Measurements from ENCODE around the gene MAP4K2. TPM values are rescaled to one million over a fixed set of nuclear protein-coding genes. Genes with fewer than 3 reads are reported as not detected.

MAP4K2 gene
- total RNA-seq, 2 donors from 2014 or later = 19.4 to 20.4 TPM

- DNase-seq (ENCODE audit: low spot score) = no peak
- TF ChIP-seq CTCF (IDR thresholded peaks at IDR 0.05) = no peak
- H3K9me3 ChIP-seq = no peaks in the 10 kb centered on the region
- no peaks in the 10 kb centered on the region for H3K27me3 ChIP-seq
- H3K36me3 ChIP-seq = peaks cover 58% of the 10 kb centered on the region
- H3K4me1 ChIP-seq = peaks cover 2 to 73% of the 10 kb centered on the region in 2 donors
- peak overlapping the region; percentile 75 to 83 for H3K27ac ChIP-seq
- no peak overlapping the region for H3K4me3 ChIP-seq
These were observed 39.4 kb downstream of the MAP4K2 start for GRCh38 chr11:64763526-64764039.

DNA sequence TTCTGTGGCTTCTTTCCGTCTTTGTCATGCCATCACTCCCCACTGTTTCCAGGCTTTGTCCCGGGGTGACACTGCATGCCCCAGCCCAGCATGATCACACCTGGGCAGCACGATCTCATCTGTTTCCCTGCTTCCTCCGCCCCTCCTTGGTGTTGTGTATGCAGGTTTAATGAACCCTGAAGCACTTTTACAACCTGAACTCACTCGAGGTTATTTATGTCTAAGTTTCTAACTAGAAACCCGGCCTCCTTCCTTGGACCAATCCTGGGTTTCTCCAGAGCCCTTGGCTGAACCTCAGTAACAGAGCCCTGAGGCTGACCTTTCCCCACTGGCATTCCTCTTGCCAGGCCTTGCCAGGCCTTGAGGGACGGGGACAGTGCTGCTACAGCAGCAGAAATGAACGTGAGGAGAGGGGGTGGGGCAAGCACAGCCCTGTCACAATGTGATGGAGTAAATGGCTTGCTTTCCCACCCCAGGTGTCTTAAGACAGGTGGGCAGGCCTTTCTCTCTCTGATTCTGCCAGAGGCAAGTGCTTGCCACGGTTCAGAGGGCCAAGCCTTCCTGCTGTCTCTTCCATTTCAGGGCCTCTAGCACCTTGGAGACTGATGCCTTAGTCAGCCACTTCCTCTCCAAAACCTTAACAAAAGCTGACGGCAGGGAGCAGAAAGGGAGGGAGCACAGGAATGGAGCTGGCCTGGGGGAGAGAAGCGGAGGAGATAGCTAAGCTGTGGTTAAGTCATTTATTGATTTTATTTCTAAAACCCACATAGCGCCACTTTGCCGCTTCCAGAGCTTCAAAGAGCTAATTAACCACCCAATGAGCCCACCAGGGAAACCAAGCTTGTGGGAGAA lies 40.1 kb downstream of the MAP4K2 start:
- Histone ChIP-seq H3K27me3 (no peaks in the 10 kb centered on the region), H3K9me3 (no peaks in the 10 kb centered on the region), H3K4me3 (no peak overlapping the region), H3K27ac (peak overlapping the region; percentile 75 to 83), H3K36me3 (peaks cover 51% of the 10 kb centered on the region), H3K4me1 (peaks cover 2 to 73% of the 10 kb centered on the region in 2 donors)
- no peak for TF ChIP-seq CTCF (IDR thresholded peaks at IDR 0.05)
- no peak for DNase-seq (ENCODE audit: low spot score)

DNA sequence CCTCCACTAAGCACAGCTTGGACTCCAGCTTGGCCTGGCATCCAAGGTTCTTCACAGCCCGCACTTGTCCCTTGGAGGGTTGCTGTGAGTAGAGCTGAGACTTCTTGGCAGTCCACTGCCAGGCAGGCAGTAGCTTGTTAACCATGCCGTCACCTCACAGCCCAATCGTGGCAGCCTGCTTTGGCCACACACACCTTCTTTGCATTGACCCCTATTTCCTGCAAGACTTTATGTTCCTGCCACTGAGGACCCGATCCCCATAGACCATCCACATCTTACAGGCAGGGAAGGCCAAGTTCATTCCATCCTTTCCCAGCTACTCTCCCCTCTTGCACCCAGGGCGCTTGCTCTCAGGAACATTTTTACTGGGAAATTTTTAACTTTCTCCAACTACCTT lies 40.7 kb downstream of the MAP4K2 start:
- H3K27me3 ChIP-seq = no peaks in the 10 kb centered on the region
- no peaks in the 10 kb centered on the region for H3K9me3 ChIP-seq
- H3K36me3 ChIP-seq = peaks cover 45% of the 10 kb centered on the region
- no peak for DNase-seq (ENCODE audit: low spot score)
- H3K4me1 ChIP-seq = peaks cover 2 to 67% of the 10 kb centered on the region in 2 donors
- no peak overlapping the region for H3K4me3 ChIP-seq
- H3K27ac ChIP-seq = peak overlapping the region; percentile 75 to 83
- TF ChIP-seq CTCF (IDR thresholded peaks at IDR 0.05) = no peak

DNA sequence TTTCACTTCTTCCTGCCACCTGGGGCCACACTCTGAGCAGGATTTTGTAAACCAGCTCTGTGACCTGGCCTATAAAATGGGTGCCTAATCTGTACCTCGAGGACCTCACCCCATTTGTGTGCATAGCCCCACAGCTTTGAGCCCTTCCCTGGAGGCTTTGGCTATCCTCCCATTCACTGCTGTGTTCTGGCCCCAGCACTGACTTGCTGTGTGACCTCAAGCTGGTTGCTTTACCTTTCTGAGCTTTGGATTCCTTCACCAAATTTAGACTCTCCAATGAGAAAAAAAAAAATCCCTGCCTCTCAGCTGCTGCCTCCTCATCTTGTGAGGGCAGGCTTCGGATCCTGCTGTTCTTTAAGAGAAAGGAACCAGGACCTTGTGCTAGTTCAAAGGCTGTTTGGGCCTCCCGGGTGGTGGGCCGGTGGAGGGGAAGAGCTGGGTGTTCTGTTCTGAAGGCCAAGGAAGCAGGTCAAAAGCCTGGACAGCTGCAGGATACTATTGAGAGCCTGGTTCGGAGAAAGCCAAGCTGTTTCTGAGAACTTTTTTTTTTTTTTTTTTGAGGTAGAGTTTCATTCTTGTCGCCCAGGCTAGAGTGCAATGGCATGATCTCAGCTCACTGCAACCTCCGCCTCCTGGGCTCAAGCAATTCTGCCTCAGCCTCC lies 42.1 kb downstream of the MAP4K2 start:
- no peak overlapping the region for H3K4me3 ChIP-seq
- no peak for DNase-seq (ENCODE audit: low spot score)

More for the DNA sequence above, 42.1 kb downstream of the MAP4K2 start:
- H3K36me3 ChIP-seq = peaks cover 31% of the 10 kb centered on the region
- H3K27me3 ChIP-seq = no peaks in the 10 kb centered on the region
- TF ChIP-seq CTCF (IDR thresholded peaks at IDR 0.05) = no peak
- H3K9me3 ChIP-seq = no peaks in the 10 kb centered on the region
- peak overlapping the region; percentile 81 to 83 for H3K27ac ChIP-seq
- peaks cover 2 to 66% of the 10 kb centered on the region in 2 donors for H3K4me1 ChIP-seq

Measured in right atrium auricular region (tissue), 2 donors.